HepG2 (cell line): ENCODE data around the gene TNK1. TPM values are rescaled to one million over a fixed set of nuclear protein-coding genes. Genes with fewer than 3 reads are reported as not detected.

ENCODE experiments used
- CHD2 ChIP-seq: IDR thresholded peaks from 2 replicates; pipeline ENCODE4 v1.6.1; 2011; ENCODE audit warnings: low read depth, low read length, improper control_type of control experiment
- FOXA1 ChIP-seq, 2 experiments: fragments of 450-650 bp in 1 of 2; sonication (generic) in 1 of 2; formaldehyde crosslinking in 1 of 2; IDR thresholded peaks; 2 replicates each; pipeline versions ENCODE4 v1.4.0 to v1.6.1; 2016 to 2020; ENCODE audit warnings: missing genetic modification reagents in 1 of 2
- HOXD1 ChIP-seq: sonication (generic); formaldehyde crosslinking; IDR thresholded peaks from 2 replicates; pipeline ENCODE4 v1.5.0; 2020; ENCODE audit warnings: missing genetic modification reagents
- KDM3A ChIP-seq: IDR thresholded peaks from 2 replicates; pipeline ENCODE4 v1.6.1; 2018; ENCODE audit warnings: low read depth, missing compliant biosample characterization
- MEIS2 ChIP-seq: sonication (generic); formaldehyde crosslinking; IDR thresholded peaks from 2 replicates; pipeline ENCODE4 v1.9.0; 2021; ENCODE audit warnings: mild to moderate bottlenecking, missing genetic modification reagents
- NFATC3 ChIP-seq: sonication (generic); formaldehyde crosslinking; IDR thresholded peaks from 2 replicates; pipeline ENCODE4 v1.5.1; 2020; ENCODE audit warnings: mild to moderate bottlenecking, missing genetic modification reagents
- SIN3A ChIP-seq: IDR thresholded peaks from 2 replicates; pipeline ENCODE4 v1.6.1; 2011; ENCODE audit warnings: low read depth, mild to moderate bottlenecking, control low read depth, low read length, borderline replicate concordance
- SRSF1 ChIP-seq: fragments of 200-400 bp; formaldehyde crosslinking; optimal IDR thresholded peaks from 2 replicates; pipeline ENCODE3; 2017; ENCODE audit warnings: mild to moderate bottlenecking, low read depth, low read length, moderate library complexity
- SSRP1 ChIP-seq: IDR thresholded peaks from 2 replicates; pipeline ENCODE4 v1.6.1; 2016; ENCODE audit warnings: control low read depth
- STAG1 ChIP-seq: sonication (generic); formaldehyde crosslinking; IDR thresholded peaks from 2 replicates; pipeline ENCODE4 v1.4.0; 2020; ENCODE audit warnings: missing genetic modification reagents
- TEAD3 ChIP-seq: optimal IDR thresholded peaks from 2 replicates; pipeline ENCODE3; 2016; ENCODE audit warnings: borderline replicate concordance
- ZNF121 ChIP-seq: sonication (generic); formaldehyde crosslinking; IDR thresholded peaks from 2 replicates; pipeline ENCODE4 v1.5.0; 2020; ENCODE audit warnings: mild to moderate bottlenecking, missing genetic modification reagents
- ZNF124 ChIP-seq: sonication (generic); formaldehyde crosslinking; IDR thresholded peaks from 2 replicates; pipeline ENCODE4 v1.4.0; 2020; ENCODE audit warnings: missing genetic modification reagents
- ZNF292 ChIP-seq: sonication (generic); formaldehyde crosslinking; IDR thresholded peaks from 2 replicates; pipeline ENCODE4 v1.8.1; 2022; ENCODE audit warnings: mild to moderate bottlenecking, low read depth, missing genetic modification reagents, borderline replicate concordance
- ZNF326 ChIP-seq: sonication (generic); formaldehyde crosslinking; IDR thresholded peaks from 2 replicates; pipeline ENCODE4 v1.4.0; 2020; ENCODE audit warnings: missing genetic modification reagents, borderline replicate concordance
- ZNF331 ChIP-seq: sonication (generic); formaldehyde crosslinking; IDR thresholded peaks from 2 replicates; pipeline ENCODE4 v1.4.0; 2020; ENCODE audit warnings: missing genetic modification reagents
- ZNF354B ChIP-seq: sonication (generic); formaldehyde crosslinking; IDR thresholded peaks from 2 replicates; pipeline ENCODE4 v1.8.0; 2022; ENCODE audit warnings: mild to moderate bottlenecking, missing genetic modification reagents
- ZNF562 ChIP-seq: sonication (generic); formaldehyde crosslinking; IDR thresholded peaks from 2 replicates; pipeline ENCODE4 v1.8.0; 2022; ENCODE audit warnings: missing genetic modification reagents, borderline replicate concordance
- polyA plus RNA-seq, 8 experiments: library from polyadenylated mRNA; depleted of rRNA in 3 of 8; stranded (reverse) in 7 of 8; unstranded in 1 of 8; fragments of >200 nt; fragmentation: Illumina TruSeq in 4 of 8; extraction: Trizol in 4 of 8; gene quantifications; 2 replicates each; pipeline versions ENCODE4 v1.2.1 to v1.2.3, GENCODE V29; 2011 to 2016; ENCODE audit warnings: low read depth in 4 of 8, missing spikeins in 1 of 8, mixed read lengths in 1 of 8; ENCODE audit not compliant: insufficient read depth in 1 of 8
- total RNA-seq, 5 experiments: library from RNA; depleted of rRNA; stranded (reverse); fragments of >200 nt; fragmentation: Illumina TruSeq; extraction: Trizol; gene quantifications; 2 replicates each; pipeline ENCODE4 v1.2.3, GENCODE V29; 2016; ENCODE audit warnings: low read depth in 1 of 5
- TF ChIP-seq, protein P1 (sequence below): sonication (generic); formaldehyde crosslinking; IDR thresholded peaks from 2 replicates; pipeline ENCODE4 v1.9.0; 2021; ENCODE audit warnings: missing genetic modification reagents, borderline replicate concordance
- TF ChIP-seq, protein P2 (sequence below): sonication (generic); formaldehyde crosslinking; conservative IDR thresholded peaks from 2 replicates; pipeline ENCODE4 v1.8.0; 2022; ENCODE audit warnings: mild to moderate bottlenecking, moderate library complexity, missing genetic modification reagents
- TF ChIP-seq, protein P3 (sequence below), 2 experiments: fragments of 450-650 bp in 1 of 2; sonication (generic) in 1 of 2; formaldehyde crosslinking; IDR thresholded peaks; 2 replicates each; pipeline versions ENCODE4 v1.5.0 to v1.8.0; 2020 to 2022; ENCODE audit warnings: mild to moderate bottlenecking in 1 of 2, missing genetic modification reagents in 1 of 2
- TF ChIP-seq, protein P4 (sequence below): IDR thresholded peaks from 2 replicates; pipeline ENCODE4 v1.6.1; 2016
- TF ChIP-seq, protein P5 (sequence below), 2 experiments: IDR thresholded peaks; 2 replicates each; pipeline ENCODE4 v1.6.1; 2011 to 2012; ENCODE audit warnings: low read length in 2 of 2, borderline replicate concordance in 1 of 2, low read depth in 1 of 2, mild to moderate bottlenecking in 1 of 2, moderate library complexity in 1 of 2

TNK1 gene
- total and polyA plus RNA-seq, 2 of the 13 experiments (the other 11 are each of a cell fraction or from before 2014, with no cell fraction given): 2.0 to 3.5 TPM

DNA sequence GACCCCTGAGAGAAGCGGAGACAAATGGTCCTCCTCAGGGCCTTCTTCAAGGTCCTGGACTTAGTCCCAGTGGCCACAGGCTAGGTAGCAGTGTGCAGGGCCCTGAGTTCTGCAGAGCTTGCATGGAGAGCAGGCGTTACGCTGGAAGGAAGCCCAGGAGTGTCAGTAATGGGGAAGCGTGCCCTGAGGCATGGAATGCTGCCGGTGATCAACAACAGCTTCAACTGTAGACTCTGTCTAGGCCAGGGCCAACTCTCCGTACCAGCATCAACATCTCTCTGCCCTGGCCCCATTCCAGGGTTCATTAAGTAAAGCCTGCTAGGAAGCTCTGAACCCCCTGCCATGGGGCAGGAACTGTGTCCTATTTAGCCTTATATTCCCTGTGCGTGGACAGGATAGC is 568 bp upstream of the TNK1 start (continued):
- TF ChIP-seq ZNF354B (CRISPR knock-in tag) (no peak), STAG1 (0 out of 2 replicates have a peak, but pooled peaks have one; percentile 4), ZNF326 (CRISPR knock-in tag) (no peak), ZNF121 (CRISPR knock-in tag) (no peak), KDM3A (CRISPR knock-in tag) (no peak), SRSF1 (no peak), TEAD3 (CRISPR knock-in tag) (peak; percentile 30), FOXA1 (IDR thresholded peaks at IDR 0.05) (no peak), FOXA1 (CRISPR knock-in tag; IDR thresholded peaks at IDR 0.05) (0 out of 2 replicates have a peak, but pooled peaks have one; percentile 9), ZNF292 (CRISPR knock-in tag) (no peak), SIN3A (peak; percentile 40; the same call in 1 of the 2 replicates), CHD2 (no peak), SSRP1 (CRISPR knock-in tag) (no peak), ZNF562 (CRISPR knock-in tag) (no peak), NFATC3 (CRISPR knock-in tag) (no peak), MEIS2 (CRISPR knock-in tag) (0 out of 2 replicates have a peak, but pooled peaks have one; percentile 40), ZNF124 (CRISPR knock-in tag) (no peak), HOXD1 (CRISPR knock-in tag) (no peak), ZNF331 (CRISPR knock-in tag) (peak; percentile 24; the same call in 1 of the 2 replicates)
- TF ChIP-seq, protein P1, sequence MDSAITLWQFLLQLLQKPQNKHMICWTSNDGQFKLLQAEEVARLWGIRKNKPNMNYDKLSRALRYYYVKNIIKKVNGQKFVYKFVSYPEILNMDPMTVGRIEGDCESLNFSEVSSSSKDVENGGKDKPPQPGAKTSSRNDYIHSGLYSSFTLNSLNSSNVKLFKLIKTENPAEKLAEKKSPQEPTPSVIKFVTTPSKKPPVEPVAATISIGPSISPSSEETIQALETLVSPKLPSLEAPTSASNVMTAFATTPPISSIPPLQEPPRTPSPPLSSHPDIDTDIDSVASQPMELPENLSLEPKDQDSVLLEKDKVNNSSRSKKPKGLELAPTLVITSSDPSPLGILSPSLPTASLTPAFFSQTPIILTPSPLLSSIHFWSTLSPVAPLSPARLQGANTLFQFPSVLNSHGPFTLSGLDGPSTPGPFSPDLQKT (CRISPR knock-in tag): no peak
- TF ChIP-seq, protein P2, sequence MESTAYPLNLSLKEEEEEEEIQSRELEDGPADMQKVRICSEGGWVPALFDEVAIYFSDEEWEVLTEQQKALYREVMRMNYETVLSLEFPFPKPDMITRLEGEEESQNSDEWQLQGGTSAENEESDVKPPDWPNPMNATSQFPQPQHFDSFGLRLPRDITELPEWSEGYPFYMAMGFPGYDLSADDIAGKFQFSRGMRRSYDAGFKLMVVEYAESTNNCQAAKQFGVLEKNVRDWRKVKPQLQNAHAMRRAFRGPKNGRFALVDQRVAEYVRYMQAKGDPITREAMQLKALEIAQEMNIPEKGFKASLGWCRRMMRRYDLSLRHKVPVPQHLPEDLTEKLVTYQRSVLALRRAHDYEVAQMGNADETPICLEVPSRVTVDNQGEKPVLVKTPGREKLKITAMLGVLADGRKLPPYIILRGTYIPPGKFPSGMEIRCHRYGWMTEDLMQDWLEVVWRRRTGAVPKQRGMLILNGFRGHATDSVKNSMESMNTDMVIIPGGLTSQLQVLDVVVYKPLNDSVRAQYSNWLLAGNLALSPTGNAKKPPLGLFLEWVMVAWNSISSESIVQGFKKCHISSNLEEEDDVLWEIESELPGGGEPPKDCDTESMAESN (CRISPR knock-in tag): no peak
- TF ChIP-seq, protein P3, sequence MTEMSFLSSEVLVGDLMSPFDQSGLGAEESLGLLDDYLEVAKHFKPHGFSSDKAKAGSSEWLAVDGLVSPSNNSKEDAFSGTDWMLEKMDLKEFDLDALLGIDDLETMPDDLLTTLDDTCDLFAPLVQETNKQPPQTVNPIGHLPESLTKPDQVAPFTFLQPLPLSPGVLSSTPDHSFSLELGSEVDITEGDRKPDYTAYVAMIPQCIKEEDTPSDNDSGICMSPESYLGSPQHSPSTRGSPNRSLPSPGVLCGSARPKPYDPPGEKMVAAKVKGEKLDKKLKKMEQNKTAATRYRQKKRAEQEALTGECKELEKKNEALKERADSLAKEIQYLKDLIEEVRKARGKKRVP (CRISPR knock-in tag; IDR thresholded peaks at IDR 0.05): no peak
- TF ChIP-seq, protein P4, sequence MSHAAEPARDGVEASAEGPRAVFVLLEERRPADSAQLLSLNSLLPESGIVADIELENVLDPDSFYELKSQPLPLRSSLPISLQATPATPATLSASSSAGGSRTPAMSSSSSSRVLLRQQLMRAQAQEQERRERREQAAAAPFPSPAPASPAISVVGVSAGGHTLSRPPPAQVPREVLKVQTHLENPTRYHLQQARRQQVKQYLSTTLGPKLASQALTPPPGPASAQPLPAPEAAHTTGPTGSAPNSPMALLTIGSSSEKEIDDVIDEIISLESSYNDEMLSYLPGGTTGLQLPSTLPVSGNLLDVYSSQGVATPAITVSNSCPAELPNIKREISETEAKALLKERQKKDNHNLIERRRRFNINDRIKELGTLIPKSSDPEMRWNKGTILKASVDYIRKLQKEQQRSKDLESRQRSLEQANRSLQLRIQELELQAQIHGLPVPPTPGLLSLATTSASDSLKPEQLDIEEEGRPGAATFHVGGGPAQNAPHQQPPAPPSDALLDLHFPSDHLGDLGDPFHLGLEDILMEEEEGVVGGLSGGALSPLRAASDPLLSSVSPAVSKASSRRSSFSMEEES (CRISPR knock-in tag): no peak
- TF ChIP-seq, protein P5, sequence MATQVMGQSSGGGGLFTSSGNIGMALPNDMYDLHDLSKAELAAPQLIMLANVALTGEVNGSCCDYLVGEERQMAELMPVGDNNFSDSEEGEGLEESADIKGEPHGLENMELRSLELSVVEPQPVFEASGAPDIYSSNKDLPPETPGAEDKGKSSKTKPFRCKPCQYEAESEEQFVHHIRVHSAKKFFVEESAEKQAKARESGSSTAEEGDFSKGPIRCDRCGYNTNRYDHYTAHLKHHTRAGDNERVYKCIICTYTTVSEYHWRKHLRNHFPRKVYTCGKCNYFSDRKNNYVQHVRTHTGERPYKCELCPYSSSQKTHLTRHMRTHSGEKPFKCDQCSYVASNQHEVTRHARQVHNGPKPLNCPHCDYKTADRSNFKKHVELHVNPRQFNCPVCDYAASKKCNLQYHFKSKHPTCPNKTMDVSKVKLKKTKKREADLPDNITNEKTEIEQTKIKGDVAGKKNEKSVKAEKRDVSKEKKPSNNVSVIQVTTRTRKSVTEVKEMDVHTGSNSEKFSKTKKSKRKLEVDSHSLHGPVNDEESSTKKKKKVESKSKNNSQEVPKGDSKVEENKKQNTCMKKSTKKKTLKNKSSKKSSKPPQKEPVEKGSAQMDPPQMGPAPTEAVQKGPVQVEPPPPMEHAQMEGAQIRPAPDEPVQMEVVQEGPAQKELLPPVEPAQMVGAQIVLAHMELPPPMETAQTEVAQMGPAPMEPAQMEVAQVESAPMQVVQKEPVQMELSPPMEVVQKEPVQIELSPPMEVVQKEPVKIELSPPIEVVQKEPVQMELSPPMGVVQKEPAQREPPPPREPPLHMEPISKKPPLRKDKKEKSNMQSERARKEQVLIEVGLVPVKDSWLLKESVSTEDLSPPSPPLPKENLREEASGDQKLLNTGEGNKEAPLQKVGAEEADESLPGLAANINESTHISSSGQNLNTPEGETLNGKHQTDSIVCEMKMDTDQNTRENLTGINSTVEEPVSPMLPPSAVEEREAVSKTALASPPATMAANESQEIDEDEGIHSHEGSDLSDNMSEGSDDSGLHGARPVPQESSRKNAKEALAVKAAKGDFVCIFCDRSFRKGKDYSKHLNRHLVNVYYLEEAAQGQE (IDR thresholded peaks at IDR 0.05; ENCODE audit: borderline replicate concordance in 1 of 2, low read depth in 1 of 2, low read length in 2 of 2): no peak
